ENCODE measurements around the gene PTN.

GRCh38 chr7:137245186-137245585 is 98.3 kb downstream of the PTN start:
- no peak for TF ChIP-seq GABPB1 (CRISPR knock-in tag; IDR thresholded peaks at IDR 0.05)
- no peak for TF ChIP-seq GMEB1 (CRISPR knock-in tag; IDR thresholded peaks at IDR 0.05; ENCODE audit: borderline replicate concordance)
- TF ChIP-seq ESRRA (CRISPR knock-in tag; IDR thresholded peaks at IDR 0.05; ENCODE audit: low read depth) = no peak
- TF ChIP-seq YEATS2 (CRISPR knock-in tag; IDR thresholded peaks at IDR 0.05; ENCODE audit: borderline replicate concordance) = no peak
- no peak for TF ChIP-seq ZNF609 (CRISPR knock-in tag; IDR thresholded peaks at IDR 0.05; ENCODE audit: borderline replicate concordance)
- no peak for TF ChIP-seq TAF1 (CRISPR knock-in tag; IDR thresholded peaks at IDR 0.05)
- TF ChIP-seq SNRNP70 (IDR thresholded peaks at IDR 0.05; ENCODE audit: low read depth, low read length) = no peak
- no peak for TF ChIP-seq SKIL (CRISPR knock-in tag; IDR thresholded peaks at IDR 0.05; ENCODE audit: borderline replicate concordance)
- TF ChIP-seq CBX2 (IDR thresholded peaks at IDR 0.05; ENCODE audit: low read depth, low read length) = no peak
- no peak for TF ChIP-seq CBX2 (CRISPR knock-in tag; IDR thresholded peaks at IDR 0.05; ENCODE audit: low read depth)
- TF ChIP-seq TBP (CRISPR knock-in tag; IDR thresholded peaks at IDR 0.05) = no peak
- TF ChIP-seq NCOA2 (CRISPR knock-in tag; IDR thresholded peaks at IDR 0.05) = no peak
- TF ChIP-seq POLR2A (IDR thresholded peaks at IDR 0.05; ENCODE audit: insufficient read depth in 1 of 2, low read depth in 2 of 2, low read length in 2 of 2) = no peak
- no peak for TF ChIP-seq CTCF (CRISPR knock-in tag; IDR thresholded peaks at IDR 0.05)

All from HepG2 (cell line).